Measurements from ENCODE around the gene COPZ2. TPM values are rescaled to one million over a fixed set of nuclear protein-coding genes. Genes with fewer than 3 reads are reported as not detected.

The COPZ2 gene
- polyA plus RNA-seq, 1 experiment = 122 TPM

GRCh38 chr17:48014595-48015111, 22.9 kb downstream of the COPZ2 start:
- POLR2A ChIA-PET = interaction anchor here (0.7 kb wide), 3 partner anchors 32 to 1596 kb away, joined by 3 read pairs; no protein-coding TSS in a partner anchor
- peaks cover 12% of the 10 kb centered on the region for H3K27me3 ChIP-seq (ENCODE audit: control insufficient read depth, insufficient read depth, low read length)
- DNase-seq (ENCODE audit: low read depth, low spot score) = no peak
- H3K27ac ChIP-seq (ENCODE audit: low read depth, low read length) = no peak overlapping the region
- TF ChIP-seq CTCF (IDR thresholded peaks at IDR 0.05; ENCODE audit: low read depth, low read length) = no peak
- H3K9me3 ChIP-seq (ENCODE audit: control insufficient read depth, insufficient read depth, low read length) = no peaks in the 10 kb centered on the region
- H3K4me3 ChIP-seq (ENCODE audit: low read depth, low read length) = no peak overlapping the region
- CTCF ChIA-PET = interaction anchor here (1.7 to 6.6 kb wide), 3 partner anchors 35 to 66 kb away, joined by 6 to 185 read pairs (median 125); partner anchors contain the start of gene CDK5RAP3

GRCh38 chr17:48013876-48014594, 23.6 kb downstream of the COPZ2 start:
- Histone ChIP-seq H3K9me3 (ENCODE audit: control insufficient read depth, insufficient read depth, low read length) (no peaks in the 10 kb centered on the region), H3K27me3 (ENCODE audit: control insufficient read depth, insufficient read depth, low read length) (peaks cover 12% of the 10 kb centered on the region), H3K27ac (ENCODE audit: low read depth, low read length) (no peak overlapping the region), H3K4me3 (ENCODE audit: low read depth, low read length) (no peak overlapping the region)
- no peak for TF ChIP-seq CTCF (IDR thresholded peaks at IDR 0.05; ENCODE audit: low read depth, low read length)
- POLR2A ChIA-PET = interaction anchor here (0.7 kb wide), 2 partner anchors 119 to 1596 kb away, joined by 3 read pairs; no protein-coding TSS in a partner anchor
- no peak for DNase-seq (ENCODE audit: low read depth, low spot score)
- CTCF ChIA-PET = interaction anchor here (1.7 to 6.6 kb wide), 3 partner anchors 34 to 65 kb away, joined by 6 to 185 read pairs (median 125); partner anchors contain the start of gene CDK5RAP3

GRCh38 chr17:48012654-48013053, 24.9 kb downstream of the COPZ2 start:
- H3K27ac ChIP-seq (ENCODE audit: low read depth, low read length) = no peak overlapping the region
- no peak for DNase-seq (ENCODE audit: low read depth, low spot score)
- peak overlapping the region; percentile 17; the same call in 1 of the 2 replicates for H3K4me3 ChIP-seq (ENCODE audit: low read depth, low read length)
- POLR2A ChIA-PET = no interaction called here
- H3K9me3 ChIP-seq (ENCODE audit: control insufficient read depth, insufficient read depth, low read length) = no peaks in the 10 kb centered on the region
- no peak for TF ChIP-seq CTCF (IDR thresholded peaks at IDR 0.05; ENCODE audit: low read depth, low read length)
- H3K27me3 ChIP-seq (ENCODE audit: control insufficient read depth, insufficient read depth, low read length) = peaks cover 9% of the 10 kb centered on the region
- CTCF ChIA-PET = interaction anchor here (0.6 to 3.5 kb wide), 5 partner anchors 9 to 64 kb away, joined by 3 to 22 read pairs (median 4); partner anchors contain the start of gene CDK5RAP3

- POLR2A ChIA-PET = no interaction called here
Observed at GRCh38 chr17:48012151-48012520, 25.5 kb downstream of the COPZ2 start.

More at GRCh38 chr17:48012151-48012520, 25.5 kb downstream of the COPZ2 start:
- Histone ChIP-seq H3K27ac (ENCODE audit: low read depth, low read length) (no peak overlapping the region), H3K4me3 (ENCODE audit: low read depth, low read length) (peak overlapping the region; percentile 54), H3K27me3 (ENCODE audit: control insufficient read depth, insufficient read depth, low read length) (peaks cover 9% of the 10 kb centered on the region), H3K9me3 (ENCODE audit: control insufficient read depth, insufficient read depth, low read length) (no peaks in the 10 kb centered on the region)
- no peak for DNase-seq (ENCODE audit: low read depth, low spot score)
- CTCF ChIA-PET = interaction anchor here (0.6 to 3.5 kb wide), 7 partner anchors 9 to 64 kb away, joined by 3 to 22 read pairs (median 4); partner anchors contain the start of gene CDK5RAP3
- TF ChIP-seq CTCF (IDR thresholded peaks at IDR 0.05; ENCODE audit: low read depth, low read length) = no peak
